Fibroblast of mammary gland (primary cell): ENCODE measurements around the gene POFUT2.

ENCODE experiments used
- DNase-seq: peaks from one replicate; pipeline ENCODE4 v3.0.0-alpha.2; 2010; ENCODE audit warnings: low read depth
- H3K4me3 ChIP-seq: 2 replicates; pipeline ENCODE4 v1.5.1; 2011; ENCODE audit warnings: low read depth, mild to moderate bottlenecking, low read length, moderate library complexity; ENCODE audit not compliant: control insufficient read depth
- CTCF ChIP-seq: conservative IDR thresholded peaks from 2 replicates; pipeline ENCODE4 v1.5.1; 2011; ENCODE audit warnings: low read depth, low read length, inconsistent platforms; ENCODE audit not compliant: control insufficient read depth, insufficient read depth

POFUT2 gene

GRCh38 chr21:45250272-45250671, 37.4 kb downstream of the POFUT2 start:
- H3K4me3 ChIP-seq: no peak overlapping the region
- TF ChIP-seq CTCF: no peak
- no peak for DNase-seq

- H3K4me3 ChIP-seq: no peak overlapping the region
- no peak for TF ChIP-seq CTCF
These were observed 38.1 kb downstream of the POFUT2 start for GRCh38 chr21:45249626-45250025.

GRCh38 chr21:45248893-45249381, 38.8 kb downstream of the POFUT2 start:
- TF ChIP-seq CTCF: peak; percentile 17
- peak overlapping the region; percentile 16 for H3K4me3 ChIP-seq
- peak; percentile 29 for DNase-seq

More at GRCh38 chr21:45249626-45250025, 38.1 kb downstream of the POFUT2 start:
- no peak for DNase-seq

GRCh38 chr21:45248301-45248892, 39.3 kb downstream of the POFUT2 start:
- no peak for TF ChIP-seq CTCF
- no peak for DNase-seq
- no peak overlapping the region for H3K4me3 ChIP-seq

- no peak for TF ChIP-seq CTCF
- no peak overlapping the region for H3K4me3 ChIP-seq
- DNase-seq: no peak
These were observed 41.0 kb downstream of the POFUT2 start for GRCh38 chr21:45246386-45247320.

- no peak for TF ChIP-seq CTCF
- no peak for DNase-seq
- no peak overlapping the region for H3K4me3 ChIP-seq
These were observed 42.8 kb downstream of the POFUT2 start for GRCh38 chr21:45244799-45245340.
